GM12878 (cell line): ENCODE data around the gene COL6A3. TPM values are rescaled to one million over a fixed set of nuclear protein-coding genes. Genes with fewer than 3 reads are reported as not detected.

ENCODE experiments used
- BACH1 ChIP-seq: fragments of 450-650 bp; IDR thresholded peaks from 2 replicates; pipeline ENCODE4 v1.6.1; 2017; ENCODE audit warnings: mild to moderate bottlenecking, borderline replicate concordance
- CBFB ChIP-seq: IDR thresholded peaks from 2 replicates; pipeline ENCODE4 v1.6.1; 2016; ENCODE audit warnings: antibody characterized with exemption, low read depth
- EGR1 ChIP-seq, 2 experiments: IDR thresholded peaks; 1 replicate in 1 of 2; 2 replicates in 1 of 2; pipeline ENCODE4 v1.6.1; 2011 to 2012; ENCODE audit warnings: low read depth in 2 of 2, low read length in 2 of 2, borderline replicate concordance in 1 of 2, mild to moderate bottlenecking in 1 of 2, moderate library complexity in 1 of 2
- EZH2 ChIP-seq: IDR thresholded peaks from 2 replicates; pipeline ENCODE4 v1.6.1; 2012; ENCODE audit warnings: low read depth, mild to moderate bottlenecking, control low read depth, inconsistent platforms, low read length, borderline replicate concordance; ENCODE audit not compliant: control insufficient read depth
- JUNB ChIP-seq: IDR thresholded peaks from 2 replicates; pipeline ENCODE4 v1.6.1; 2016; ENCODE audit warnings: antibody characterized with exemption, mild to moderate bottlenecking
- MEF2B ChIP-seq: fragments of 450-650 bp; IDR thresholded peaks from 2 replicates; pipeline ENCODE4 v1.6.1; 2018; ENCODE audit warnings: mild to moderate bottlenecking, moderate library complexity; ENCODE audit not compliant: partially characterized antibody, poor library complexity, severe bottlenecking
- NR2C1 ChIP-seq: fragments of 450-650 bp; IDR thresholded peaks from 2 replicates; pipeline ENCODE4 v1.6.1; 2017; ENCODE audit warnings: antibody characterized with exemption, mild to moderate bottlenecking, moderate library complexity
- NR2C2 ChIP-seq: IDR thresholded peaks from 2 replicates; pipeline ENCODE4 v1.6.1; 2011; ENCODE audit warnings: borderline replicate concordance, low read depth; ENCODE audit not compliant: control insufficient read depth, insufficient read length
- POLR2A ChIP-seq: IDR thresholded peaks from 2 replicates; pipeline ENCODE4 v1.6.1; 2011; ENCODE audit warnings: low read depth, mild to moderate bottlenecking, low read length
- SUPT20H ChIP-seq: IDR thresholded peaks from 2 replicates; pipeline ENCODE4 v1.6.1; 2011; ENCODE audit warnings: low read depth, mild to moderate bottlenecking, low read length, moderate library complexity, borderline replicate concordance; ENCODE audit not compliant: control insufficient read depth
- TAF1 ChIP-seq: IDR thresholded peaks from 2 replicates; pipeline ENCODE4 v1.6.1; 2011; ENCODE audit warnings: mild to moderate bottlenecking, low read depth, low read length, borderline replicate concordance
- TCF7 ChIP-seq: IDR thresholded peaks from 2 replicates; pipeline ENCODE4 v1.6.1; 2014; ENCODE audit warnings: antibody characterized with exemption, borderline replicate concordance
- ZNF217 ChIP-seq: fragments of 450-650 bp; IDR thresholded peaks from 2 replicates; pipeline ENCODE4 v1.6.1; 2017; ENCODE audit warnings: antibody characterized with exemption, mild to moderate bottlenecking
- ZNF384 ChIP-seq: IDR thresholded peaks from 2 replicates; pipeline ENCODE4 v1.6.1; 2012; ENCODE audit warnings: low read depth, mild to moderate bottlenecking, low read length, improper control_type of control experiment, borderline replicate concordance
- ZNF622 ChIP-seq: fragments of 450-650 bp; IDR thresholded peaks from 2 replicates; pipeline ENCODE4 v1.6.1; 2017; ENCODE audit warnings: mild to moderate bottlenecking, inconsistent platforms
- ZZZ3 ChIP-seq: IDR thresholded peaks from 2 replicates; pipeline ENCODE4 v1.6.1; 2011; ENCODE audit warnings: low read depth; ENCODE audit not compliant: control insufficient read depth, insufficient read length
- polyA plus RNA-seq, 11 experiments: library from polyadenylated mRNA; depleted of rRNA in 4 of 11; unstranded in 6 of 11; stranded (reverse) in 5 of 11; fragments of >200 nt; fragmentation: Nextera tagmentation in 4 of 11; fragmentation: Illumina TruSeq in 1 of 11; extraction: Ambion mirVana in 4 of 11; extraction: Trizol in 1 of 11; gene quantifications; 1 replicate in 1 of 11; 2 replicates in 10 of 11; pipeline versions ENCODE4 v1.2.1 to v1.2.3, GENCODE V29; 2011 to 2016; ENCODE audit warnings: inconsistent platforms in 2 of 11, missing spikeins in 2 of 11, low read depth in 1 of 11
- total RNA-seq, 4 experiments: library from RNA; depleted of rRNA in 3 of 4; stranded (reverse); fragments of >200 nt in 3 of 4; fragmentation: Illumina TruSeq in 1 of 4; extraction: Trizol in 1 of 4; gene quantifications; 2 replicates each; pipeline versions ENCODE4 v1.2.1 to v1.2.3, GENCODE V29; 2013 to 2021
- TF ChIP-seq, protein P1 (sequence below): fragments of 450-650 bp; IDR thresholded peaks from 2 replicates; pipeline ENCODE4 v1.6.1; 2016; ENCODE audit warnings: mild to moderate bottlenecking, moderate library complexity, borderline replicate concordance
- TF ChIP-seq, protein P2 (sequence below): fragments of 450-650 bp; IDR thresholded peaks from 2 replicates; pipeline ENCODE4 v1.6.1; 2017; ENCODE audit warnings: borderline replicate concordance
- TF ChIP-seq, protein P3 (sequence below): fragments of 450-650 bp; IDR thresholded peaks from 2 replicates; pipeline ENCODE4 v1.6.1; 2016; ENCODE audit warnings: mild to moderate bottlenecking
- TF ChIP-seq, protein P4 (sequence below): fragments of 450-650 bp; IDR thresholded peaks from 2 replicates; pipeline ENCODE4 v1.6.1; 2017; ENCODE audit warnings: mild to moderate bottlenecking

The COL6A3 gene
- total and polyA plus RNA-seq, 10 of the 15 experiments (the other 5 are each of a cell fraction or from before 2014, with no cell fraction given), result 0.01 to 0.51 (median 0.09) TPM; not detected in 4

DNA sequence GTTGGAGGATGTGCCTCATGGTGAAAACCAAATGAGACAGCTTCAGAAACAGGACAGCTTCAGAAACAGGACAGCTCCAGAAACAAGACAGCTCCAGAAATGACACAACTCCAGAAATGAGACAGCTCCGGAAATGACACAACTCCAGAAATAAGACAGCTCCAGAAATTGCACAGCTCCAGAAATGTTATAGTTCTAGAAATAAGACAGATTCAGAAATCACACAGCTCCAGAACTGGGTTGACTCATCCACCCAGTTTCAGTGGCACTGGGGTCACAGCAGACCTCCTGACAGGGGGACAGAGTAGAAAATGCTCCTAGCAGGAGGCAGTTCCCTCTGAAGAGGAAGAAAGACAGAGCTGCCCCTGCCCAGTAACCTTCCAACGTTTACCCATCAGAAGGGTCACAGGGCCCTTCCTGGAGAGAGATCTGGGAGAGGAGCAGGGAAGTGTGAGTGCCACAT lies 26.9 kb upstream of the COL6A3 start (continued):
- TF ChIP-seq, protein P1, sequence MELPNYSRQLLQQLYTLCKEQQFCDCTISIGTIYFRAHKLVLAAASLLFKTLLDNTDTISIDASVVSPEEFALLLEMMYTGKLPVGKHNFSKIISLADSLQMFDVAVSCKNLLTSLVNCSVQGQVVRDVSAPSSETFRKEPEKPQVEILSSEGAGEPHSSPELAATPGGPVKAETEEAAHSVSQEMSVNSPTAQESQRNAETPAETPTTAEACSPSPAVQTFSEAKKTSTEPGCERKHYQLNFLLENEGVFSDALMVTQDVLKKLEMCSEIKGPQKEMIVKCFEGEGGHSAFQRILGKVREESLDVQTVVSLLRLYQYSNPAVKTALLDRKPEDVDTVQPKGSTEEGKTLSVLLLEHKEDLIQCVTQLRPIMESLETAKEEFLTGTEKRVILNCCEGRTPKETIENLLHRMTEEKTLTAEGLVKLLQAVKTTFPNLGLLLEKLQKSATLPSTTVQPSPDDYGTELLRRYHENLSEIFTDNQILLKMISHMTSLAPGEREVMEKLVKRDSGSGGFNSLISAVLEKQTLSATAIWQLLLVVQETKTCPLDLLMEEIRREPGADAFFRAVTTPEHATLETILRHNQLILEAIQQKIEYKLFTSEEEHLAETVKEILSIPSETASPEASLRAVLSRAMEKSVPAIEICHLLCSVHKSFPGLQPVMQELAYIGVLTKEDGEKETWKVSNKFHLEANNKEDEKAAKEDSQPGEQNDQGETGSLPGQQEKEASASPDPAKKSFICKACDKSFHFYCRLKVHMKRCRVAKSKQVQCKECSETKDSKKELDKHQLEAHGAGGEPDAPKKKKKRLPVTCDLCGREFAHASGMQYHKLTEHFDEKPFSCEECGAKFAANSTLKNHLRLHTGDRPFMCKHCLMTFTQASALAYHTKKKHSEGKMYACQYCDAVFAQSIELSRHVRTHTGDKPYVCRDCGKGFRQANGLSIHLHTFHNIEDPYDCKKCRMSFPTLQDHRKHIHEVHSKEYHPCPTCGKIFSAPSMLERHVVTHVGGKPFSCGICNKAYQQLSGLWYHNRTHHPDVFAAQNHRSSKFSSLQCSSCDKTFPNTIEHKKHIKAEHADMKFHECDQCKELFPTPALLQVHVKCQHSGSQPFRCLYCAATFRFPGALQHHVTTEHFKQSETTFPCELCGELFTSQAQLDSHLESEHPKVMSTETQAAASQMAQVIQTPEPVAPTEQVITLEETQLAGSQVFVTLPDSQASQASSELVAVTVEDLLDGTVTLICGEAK, result no peak
- TF ChIP-seq TCF7 (no peak), NR2C1 (no peak), ZZZ3 (no peak), TAF1 (no peak), JUNB (peak; percentile 99), EGR1 (IDR thresholded peaks at IDR 0.05; ENCODE audit: borderline replicate concordance in 1 of 2, low read depth in 2 of 2, low read length in 2 of 2) (no peak), SUPT20H (no peak), BACH1 (no peak), EZH2 (no peak), POLR2A (no peak), ZNF622 (no peak), CBFB (no peak), ZNF217 (no peak), NR2C2 (no peak), MEF2B (no peak), ZNF384 (no peak)
- TF ChIP-seq, protein P2, sequence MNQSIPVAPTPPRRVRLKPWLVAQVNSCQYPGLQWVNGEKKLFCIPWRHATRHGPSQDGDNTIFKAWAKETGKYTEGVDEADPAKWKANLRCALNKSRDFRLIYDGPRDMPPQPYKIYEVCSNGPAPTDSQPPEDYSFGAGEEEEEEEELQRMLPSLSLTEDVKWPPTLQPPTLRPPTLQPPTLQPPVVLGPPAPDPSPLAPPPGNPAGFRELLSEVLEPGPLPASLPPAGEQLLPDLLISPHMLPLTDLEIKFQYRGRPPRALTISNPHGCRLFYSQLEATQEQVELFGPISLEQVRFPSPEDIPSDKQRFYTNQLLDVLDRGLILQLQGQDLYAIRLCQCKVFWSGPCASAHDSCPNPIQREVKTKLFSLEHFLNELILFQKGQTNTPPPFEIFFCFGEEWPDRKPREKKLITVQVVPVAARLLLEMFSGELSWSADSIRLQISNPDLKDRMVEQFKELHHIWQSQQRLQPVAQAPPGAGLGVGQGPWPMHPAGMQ, result no peak
- TF ChIP-seq, protein P3, sequence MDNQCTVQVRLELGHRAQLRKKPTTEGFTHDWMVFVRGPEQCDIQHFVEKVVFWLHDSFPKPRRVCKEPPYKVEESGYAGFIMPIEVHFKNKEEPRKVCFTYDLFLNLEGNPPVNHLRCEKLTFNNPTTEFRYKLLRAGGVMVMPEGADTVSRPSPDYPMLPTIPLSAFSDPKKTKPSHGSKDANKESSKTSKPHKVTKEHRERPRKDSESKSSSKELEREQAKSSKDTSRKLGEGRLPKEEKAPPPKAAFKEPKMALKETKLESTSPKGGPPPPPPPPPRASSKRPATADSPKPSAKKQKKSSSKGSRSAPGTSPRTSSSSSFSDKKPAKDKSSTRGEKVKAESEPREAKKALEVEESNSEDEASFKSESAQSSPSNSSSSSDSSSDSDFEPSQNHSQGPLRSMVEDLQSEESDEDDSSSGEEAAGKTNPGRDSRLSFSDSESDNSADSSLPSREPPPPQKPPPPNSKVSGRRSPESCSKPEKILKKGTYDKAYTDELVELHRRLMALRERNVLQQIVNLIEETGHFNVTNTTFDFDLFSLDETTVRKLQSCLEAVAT, result no peak
- TF ChIP-seq, protein P4, sequence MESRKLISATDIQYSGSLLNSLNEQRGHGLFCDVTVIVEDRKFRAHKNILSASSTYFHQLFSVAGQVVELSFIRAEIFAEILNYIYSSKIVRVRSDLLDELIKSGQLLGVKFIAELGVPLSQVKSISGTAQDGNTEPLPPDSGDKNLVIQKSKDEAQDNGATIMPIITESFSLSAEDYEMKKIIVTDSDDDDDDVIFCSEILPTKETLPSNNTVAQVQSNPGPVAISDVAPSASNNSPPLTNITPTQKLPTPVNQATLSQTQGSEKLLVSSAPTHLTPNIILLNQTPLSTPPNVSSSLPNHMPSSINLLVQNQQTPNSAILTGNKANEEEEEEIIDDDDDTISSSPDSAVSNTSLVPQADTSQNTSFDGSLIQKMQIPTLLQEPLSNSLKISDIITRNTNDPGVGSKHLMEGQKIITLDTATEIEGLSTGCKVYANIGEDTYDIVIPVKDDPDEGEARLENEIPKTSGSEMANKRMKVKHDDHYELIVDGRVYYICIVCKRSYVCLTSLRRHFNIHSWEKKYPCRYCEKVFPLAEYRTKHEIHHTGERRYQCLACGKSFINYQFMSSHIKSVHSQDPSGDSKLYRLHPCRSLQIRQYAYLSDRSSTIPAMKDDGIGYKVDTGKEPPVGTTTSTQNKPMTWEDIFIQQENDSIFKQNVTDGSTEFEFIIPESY, result no peak
